Osteocyte (in vitro differentiated cells): ENCODE data around the gene U2AF2. TPM values are rescaled to one million over a fixed set of nuclear protein-coding genes. Genes with fewer than 3 reads are reported as not detected.

ENCODE experiments used
- DNase-seq: peaks from one replicate; pipeline ENCODE4 v3.0.0; 2021; ENCODE audit warnings: mixed read lengths; ENCODE audit not compliant: unreplicated experiment; ENCODE audit errors: extremely low spot score
- H3K27ac Mint-ChIP-seq: one replicate; pipeline ENCODE4 v1.8.0; 2021; ENCODE audit warnings: mild to moderate bottlenecking, mixed read lengths; ENCODE audit not compliant: unreplicated experiment
- H3K27me3 Mint-ChIP-seq: one replicate; pipeline ENCODE4 v1.8.0; 2021; ENCODE audit warnings: mixed read lengths; ENCODE audit not compliant: unreplicated experiment
- H3K36me3 Mint-ChIP-seq: one replicate; pipeline ENCODE4 v1.8.0; 2021; ENCODE audit warnings: mixed read lengths; ENCODE audit not compliant: unreplicated experiment
- H3K4me1 Mint-ChIP-seq: one replicate; pipeline ENCODE4 v1.8.0; 2021; ENCODE audit warnings: mixed read lengths; ENCODE audit not compliant: unreplicated experiment
- H3K4me3 Mint-ChIP-seq: one replicate; pipeline ENCODE4 v1.8.0; 2021; ENCODE audit warnings: mild to moderate bottlenecking, moderate library complexity, mixed read lengths; ENCODE audit not compliant: unreplicated experiment
- H3K9me3 Mint-ChIP-seq: one replicate; pipeline ENCODE4 v1.8.0; 2021; ENCODE audit warnings: mixed read lengths; ENCODE audit not compliant: unreplicated experiment
- total RNA-seq: library from RNA; stranded (reverse); gene quantifications from 2 replicates; pipeline ENCODE4 v1.2.1, GENCODE V29; 2021
- TF ChIP-seq, protein P1 (sequence below): fragments of 200-600 bp; sonication (generic); IDR thresholded peaks from 2 replicates; pipeline ENCODE4 v1.5.0; 2021; ENCODE audit warnings: antibody characterized with exemption, mild to moderate bottlenecking, moderate library complexity

Gene U2AF2
- total RNA-seq, 1 donor from 2014 or later, result 189 TPM

DNA sequence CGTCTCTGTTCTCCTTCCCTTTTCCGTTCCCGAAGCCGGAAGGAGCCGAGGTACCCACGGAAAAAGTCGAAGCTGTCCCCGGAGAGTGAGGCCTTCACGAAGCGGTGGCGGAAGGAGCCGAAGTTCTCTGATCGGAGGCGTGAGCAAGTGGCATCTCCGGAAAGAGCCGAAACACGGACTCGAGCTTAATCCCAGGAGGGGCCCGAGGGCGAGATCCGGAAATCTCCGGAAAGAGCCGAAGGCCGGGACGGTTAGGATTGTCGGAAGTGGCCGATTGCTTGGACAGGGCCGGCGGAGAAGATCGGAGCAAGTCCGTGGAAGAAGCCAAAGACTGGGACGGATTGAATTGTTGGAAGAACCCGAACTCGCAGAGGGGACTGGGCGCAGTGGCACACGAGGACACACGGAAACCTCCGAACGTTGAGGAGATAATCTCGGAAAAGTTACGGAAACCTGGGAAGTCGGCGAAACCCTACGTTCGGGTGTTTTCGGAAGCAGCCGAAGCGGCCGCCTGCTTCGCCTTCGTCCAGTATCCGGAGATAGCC lies 440 bp upstream of the U2AF2 start:
- peak; percentile 100 for DNase-seq
- H3K27me3 Mint-ChIP-seq, result no peaks in the 10 kb centered on the region
- peak overlapping the region; percentile 96 for H3K4me3 Mint-ChIP-seq
- peaks cover 43% of the 10 kb centered on the region for H3K4me1 Mint-ChIP-seq
- H3K9me3 Mint-ChIP-seq, result no peaks in the 10 kb centered on the region
- TF ChIP-seq, protein P1, sequence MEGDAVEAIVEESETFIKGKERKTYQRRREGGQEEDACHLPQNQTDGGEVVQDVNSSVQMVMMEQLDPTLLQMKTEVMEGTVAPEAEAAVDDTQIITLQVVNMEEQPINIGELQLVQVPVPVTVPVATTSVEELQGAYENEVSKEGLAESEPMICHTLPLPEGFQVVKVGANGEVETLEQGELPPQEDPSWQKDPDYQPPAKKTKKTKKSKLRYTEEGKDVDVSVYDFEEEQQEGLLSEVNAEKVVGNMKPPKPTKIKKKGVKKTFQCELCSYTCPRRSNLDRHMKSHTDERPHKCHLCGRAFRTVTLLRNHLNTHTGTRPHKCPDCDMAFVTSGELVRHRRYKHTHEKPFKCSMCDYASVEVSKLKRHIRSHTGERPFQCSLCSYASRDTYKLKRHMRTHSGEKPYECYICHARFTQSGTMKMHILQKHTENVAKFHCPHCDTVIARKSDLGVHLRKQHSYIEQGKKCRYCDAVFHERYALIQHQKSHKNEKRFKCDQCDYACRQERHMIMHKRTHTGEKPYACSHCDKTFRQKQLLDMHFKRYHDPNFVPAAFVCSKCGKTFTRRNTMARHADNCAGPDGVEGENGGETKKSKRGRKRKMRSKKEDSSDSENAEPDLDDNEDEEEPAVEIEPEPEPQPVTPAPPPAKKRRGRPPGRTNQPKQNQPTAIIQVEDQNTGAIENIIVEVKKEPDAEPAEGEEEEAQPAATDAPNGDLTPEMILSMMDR, result no peak
- H3K27ac Mint-ChIP-seq, result peak overlapping the region; percentile 100
- H3K36me3 Mint-ChIP-seq, result peaks cover 11% of the 10 kb centered on the region

DNA sequence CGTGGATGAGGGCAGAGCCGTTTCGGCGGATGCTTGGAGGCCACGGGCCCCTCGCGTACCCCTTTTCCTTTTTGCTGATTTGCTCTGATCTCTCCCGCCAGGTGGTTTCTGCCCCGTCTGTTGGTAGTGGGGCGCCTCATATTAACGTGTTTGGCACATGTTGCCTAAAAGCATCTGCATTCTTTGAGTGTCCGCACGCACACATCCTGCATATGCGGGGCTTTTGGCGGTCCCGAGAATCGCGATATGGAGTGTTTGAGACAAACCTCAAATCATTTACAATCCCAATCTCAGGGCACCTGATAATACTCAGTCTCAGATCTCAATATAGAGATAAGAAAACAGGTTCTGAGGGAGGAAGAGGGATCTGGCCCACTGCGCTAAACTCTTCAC lies 809 bp downstream of the U2AF2 start:
- DNase-seq, result no peak
- Mint-ChIP-seq H3K27me3 (no peaks in the 10 kb centered on the region), H3K36me3 (peaks cover 8% of the 10 kb centered on the region), H3K9me3 (no peaks in the 10 kb centered on the region), H3K4me1 (peaks cover 37% of the 10 kb centered on the region), H3K27ac (peak overlapping the region; percentile 92), H3K4me3 (peak overlapping the region; percentile 96)
- TF ChIP-seq, protein P1, result no peak

DNA sequence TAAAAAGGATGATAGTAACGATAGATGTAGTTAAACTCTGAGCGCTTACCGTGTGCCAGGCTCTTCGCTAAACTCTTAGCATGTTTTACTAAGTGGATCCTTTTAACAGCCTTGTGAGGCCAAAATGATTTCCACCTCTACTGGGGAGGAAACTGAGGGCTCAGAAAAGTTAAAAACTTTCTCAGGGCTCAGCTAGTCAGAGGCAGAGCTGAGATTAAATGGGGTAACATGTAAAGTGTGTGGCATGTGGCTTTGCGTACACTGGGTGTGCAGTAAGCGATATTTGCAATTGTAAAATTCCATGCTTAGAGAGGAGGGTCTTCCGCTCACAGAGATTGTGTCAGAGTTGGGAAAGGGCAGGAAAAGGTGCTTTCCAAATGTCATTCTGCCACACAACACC lies 1.7 kb downstream of the U2AF2 start:
- no peaks in the 10 kb centered on the region for H3K27me3 Mint-ChIP-seq
- peak overlapping the region; percentile 96 for H3K4me3 Mint-ChIP-seq
- H3K9me3 Mint-ChIP-seq, result no peaks in the 10 kb centered on the region
- H3K4me1 Mint-ChIP-seq, result peaks cover 34% of the 10 kb centered on the region
- H3K27ac Mint-ChIP-seq, result peak overlapping the region; percentile 92
- peaks cover 4% of the 10 kb centered on the region for H3K36me3 Mint-ChIP-seq
- DNase-seq, result no peak
- TF ChIP-seq, protein P1, result no peak

DNA sequence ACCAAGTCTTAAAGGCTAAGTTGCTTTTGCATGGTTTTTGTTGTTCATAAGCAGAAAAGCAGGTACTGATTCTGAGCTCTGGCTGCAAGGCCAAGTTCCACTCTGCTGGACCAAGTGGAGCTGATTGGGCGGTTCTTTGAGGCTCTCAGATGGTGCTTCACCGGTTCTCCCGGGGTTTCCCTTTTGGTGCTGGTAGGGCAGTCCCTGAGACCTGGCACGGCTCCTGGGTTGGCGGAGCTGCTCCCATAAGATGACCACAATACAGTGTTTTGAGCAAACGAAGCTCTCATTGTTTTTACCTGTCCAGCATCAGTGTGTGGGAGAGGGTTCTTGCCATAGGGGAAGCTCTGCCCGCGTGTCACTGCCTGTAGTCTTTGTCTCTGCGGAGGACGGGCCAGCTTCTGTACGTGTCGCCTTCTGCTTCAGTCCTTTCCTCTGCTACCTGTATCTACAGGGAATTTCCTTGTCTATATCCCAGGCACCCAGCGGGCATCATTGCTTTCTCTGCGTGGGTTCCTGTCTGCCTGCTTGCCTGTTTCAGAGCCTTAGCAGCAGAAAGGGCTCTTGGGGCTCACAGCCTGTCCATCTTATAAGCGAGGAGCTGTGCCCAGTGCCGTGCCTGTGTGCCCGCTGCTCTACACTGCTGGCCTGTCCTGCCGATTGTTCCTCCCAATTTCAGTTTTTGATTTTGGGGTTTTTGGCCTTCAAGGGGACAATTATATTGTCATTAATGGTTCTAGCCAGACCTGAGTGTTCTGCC lies 2.3 kb downstream of the U2AF2 start:
- TF ChIP-seq, protein P1, result no peak
- H3K4me1 Mint-ChIP-seq, result peaks cover 34% of the 10 kb centered on the region
- H3K27me3 Mint-ChIP-seq, result no peaks in the 10 kb centered on the region
- H3K36me3 Mint-ChIP-seq, result peaks cover 7% of the 10 kb centered on the region
- H3K4me3 Mint-ChIP-seq, result peak overlapping the region; percentile 58
- H3K9me3 Mint-ChIP-seq, result no peaks in the 10 kb centered on the region
- no peak overlapping the region for H3K27ac Mint-ChIP-seq
- DNase-seq, result no peak

DNA sequence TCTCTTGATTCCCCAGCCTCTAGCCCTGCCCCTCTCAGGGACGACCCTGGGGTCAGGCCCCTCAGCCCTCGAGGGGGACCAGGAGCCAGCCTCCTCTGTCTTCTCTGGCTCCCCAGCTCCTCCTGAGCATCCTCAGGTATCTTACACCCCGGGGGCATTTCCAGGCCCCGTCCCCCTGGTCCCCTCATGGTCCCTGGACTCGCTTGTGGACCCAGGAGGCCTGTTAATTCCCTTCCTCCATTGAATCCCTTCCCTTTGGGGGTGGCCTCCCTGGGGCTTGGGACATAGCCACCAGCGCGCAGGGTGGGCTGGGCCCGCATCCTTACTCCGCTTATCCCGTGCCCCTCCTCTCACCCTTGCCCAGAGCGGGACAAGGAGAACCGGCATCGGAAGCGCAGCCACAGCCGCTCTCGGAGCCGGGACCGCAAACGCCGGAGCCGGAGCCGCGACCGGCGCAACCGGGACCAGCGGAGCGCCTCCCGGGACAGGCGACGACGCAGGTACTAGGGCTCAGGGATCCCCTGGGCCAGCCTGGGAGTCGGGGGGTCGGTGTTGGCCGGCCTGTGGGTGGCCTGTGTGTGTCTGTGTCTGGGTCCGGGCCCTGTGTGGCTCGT lies 4.1 kb downstream of the U2AF2 start:
- Mint-ChIP-seq H3K27me3 (no peaks in the 10 kb centered on the region), H3K4me3 (no peak overlapping the region), H3K36me3 (peaks cover 21% of the 10 kb centered on the region), H3K27ac (no peak overlapping the region), H3K4me1 (peaks cover 32% of the 10 kb centered on the region), H3K9me3 (no peaks in the 10 kb centered on the region)
- TF ChIP-seq, protein P1, result no peak
- DNase-seq, result no peak
